NK-92 treated with Interleukin-12 subunit alpha and Interleukin-12 subunit beta, amount 100 ng/mL, for 24 hours (cell line): Measurements from ENCODE around the gene WDR59.

ENCODE experiments used
- DNase-seq: peaks from one replicate; lab custom pipeline; 2025; lab: John Stamatoyannopoulos, UW

WDR59 gene

GRCh38 chr16:74902161-74902560 lies 82.8 kb downstream of the WDR59 start:
- DNase-seq = no peak

- no peak for DNase-seq
Measured at GRCh38 chr16:74901606-74902005, 83.3 kb downstream of the WDR59 start.

GRCh38 chr16:74899816-74900215 lies 85.1 kb downstream of the WDR59 start:
- no peak for DNase-seq

- no peak for DNase-seq
Measured at GRCh38 chr16:74898659-74899058, 86.3 kb downstream of the WDR59 start.

GRCh38 chr16:74896389-74897370 lies 88.2 kb downstream of the WDR59 start:
- no peak for DNase-seq

- DNase-seq = no peak
Measured at GRCh38 chr16:74893541-74893940, 91.4 kb downstream of the WDR59 start.

GRCh38 chr16:74892574-74893461 lies 92.1 kb downstream of the WDR59 start:
- DNase-seq = no peak

- no peak for DNase-seq
Measured at GRCh38 chr16:74888888-74889287, 96.0 kb downstream of the WDR59 start.

GRCh38 chr16:74888232-74888862 lies 96.6 kb downstream of the WDR59 start:
- DNase-seq = no peak

GRCh38 chr16:74887084-74887483 lies 97.8 kb downstream of the WDR59 start:
- no peak for DNase-seq

GRCh38 chr16:74877706-74878105 lies 107.2 kb downstream of the WDR59 start:
- no peak for DNase-seq

GRCh38 chr16:74874912-74875546 lies 109.9 kb downstream of the WDR59 start:
- DNase-seq = no peak

- DNase-seq = no peak
Measured at GRCh38 chr16:74874123-74874522, 110.8 kb downstream of the WDR59 start.

- no peak for DNase-seq
Measured at GRCh38 chr16:74872302-74872701, 112.6 kb downstream of the WDR59 start.

- DNase-seq = no peak
Measured at GRCh38 chr16:74871608-74872007, 113.3 kb downstream of the WDR59 start.

- no peak for DNase-seq
Measured at GRCh38 chr16:74868501-74868900, 116.4 kb downstream of the WDR59 start.

- no peak for DNase-seq
Measured at GRCh38 chr16:74868035-74868434, 116.9 kb downstream of the WDR59 start.

- DNase-seq = no peak
Measured at GRCh38 chr16:74867281-74867849, 117.6 kb downstream of the WDR59 start.

GRCh38 chr16:74865922-74866598 lies 118.9 kb downstream of the WDR59 start:
- DNase-seq = no peak

GRCh38 chr16:74862743-74863244 lies 122.1 kb downstream of the WDR59 start:
- DNase-seq = no peak

GRCh38 chr16:74852500-74852875 lies 132.4 kb downstream of the WDR59 start:
- no peak for DNase-seq
